ENCODE measurements around the gene TMEM151B. TPM values are rescaled to one million over a fixed set of nuclear protein-coding genes. Genes with fewer than 3 reads are reported as not detected.

The TMEM151B gene
- total RNA-seq, 2 donors from 2014 or later: 0.12 to 0.19 TPM

DNA sequence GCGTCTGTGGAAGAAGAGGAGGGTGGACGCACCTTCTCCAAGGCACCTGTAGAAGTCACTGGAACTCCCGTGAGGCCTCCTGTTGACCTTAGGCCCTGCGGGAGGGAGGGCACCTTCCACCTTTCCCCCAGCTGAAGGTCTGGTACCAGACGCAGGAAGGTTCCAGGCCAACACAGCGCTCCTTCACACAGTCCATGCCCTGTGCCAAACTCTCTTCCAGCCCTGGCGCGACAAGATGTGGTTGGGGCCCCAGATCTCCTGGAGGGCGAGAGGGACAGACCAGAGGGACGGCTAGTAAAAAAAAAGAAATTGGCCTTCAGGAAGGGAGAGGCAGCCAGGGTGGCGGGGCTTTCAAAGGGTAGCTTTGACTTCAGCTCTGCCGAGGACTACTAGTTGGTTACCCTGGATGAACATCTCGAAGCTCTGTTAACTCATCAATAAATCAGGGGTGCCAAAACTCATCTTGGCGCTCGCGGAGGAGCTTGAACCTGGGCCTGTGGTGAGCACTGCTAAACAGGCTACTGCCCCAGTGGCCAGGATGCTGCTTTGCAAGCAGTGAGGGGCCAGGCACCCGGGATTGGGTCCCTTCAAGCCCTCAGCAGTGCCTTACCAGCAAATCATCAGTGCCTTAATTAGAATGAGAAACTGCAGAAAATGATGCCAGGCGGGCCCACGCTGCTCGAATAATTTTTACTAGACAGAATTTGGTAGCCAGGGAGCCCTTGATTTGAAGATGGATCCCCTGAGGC, 28.0 kb downstream of the TMEM151B start:
- H3K27ac ChIP-seq: no peak overlapping the region
- peaks cover 32% of the 10 kb centered on the region for H3K27me3 ChIP-seq
- intact Hi-C loops (cut with DNase I): no loop called here
- H3K36me3 ChIP-seq: no peaks in the 10 kb centered on the region
- no peaks in the 10 kb centered on the region for H3K9me3 ChIP-seq
- no peak for DNase-seq
- TF ChIP-seq, protein P1, sequence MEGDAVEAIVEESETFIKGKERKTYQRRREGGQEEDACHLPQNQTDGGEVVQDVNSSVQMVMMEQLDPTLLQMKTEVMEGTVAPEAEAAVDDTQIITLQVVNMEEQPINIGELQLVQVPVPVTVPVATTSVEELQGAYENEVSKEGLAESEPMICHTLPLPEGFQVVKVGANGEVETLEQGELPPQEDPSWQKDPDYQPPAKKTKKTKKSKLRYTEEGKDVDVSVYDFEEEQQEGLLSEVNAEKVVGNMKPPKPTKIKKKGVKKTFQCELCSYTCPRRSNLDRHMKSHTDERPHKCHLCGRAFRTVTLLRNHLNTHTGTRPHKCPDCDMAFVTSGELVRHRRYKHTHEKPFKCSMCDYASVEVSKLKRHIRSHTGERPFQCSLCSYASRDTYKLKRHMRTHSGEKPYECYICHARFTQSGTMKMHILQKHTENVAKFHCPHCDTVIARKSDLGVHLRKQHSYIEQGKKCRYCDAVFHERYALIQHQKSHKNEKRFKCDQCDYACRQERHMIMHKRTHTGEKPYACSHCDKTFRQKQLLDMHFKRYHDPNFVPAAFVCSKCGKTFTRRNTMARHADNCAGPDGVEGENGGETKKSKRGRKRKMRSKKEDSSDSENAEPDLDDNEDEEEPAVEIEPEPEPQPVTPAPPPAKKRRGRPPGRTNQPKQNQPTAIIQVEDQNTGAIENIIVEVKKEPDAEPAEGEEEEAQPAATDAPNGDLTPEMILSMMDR (IDR thresholded peaks at IDR 0.05): no peak
- peaks cover 11% of the 10 kb centered on the region for H3K4me1 ChIP-seq
- no peak overlapping the region for H3K9ac ChIP-seq (ENCODE audit: low read depth in 2 of 2, low read length in 2 of 2)
- H3K4me3 ChIP-seq: no peak overlapping the region

DNA sequence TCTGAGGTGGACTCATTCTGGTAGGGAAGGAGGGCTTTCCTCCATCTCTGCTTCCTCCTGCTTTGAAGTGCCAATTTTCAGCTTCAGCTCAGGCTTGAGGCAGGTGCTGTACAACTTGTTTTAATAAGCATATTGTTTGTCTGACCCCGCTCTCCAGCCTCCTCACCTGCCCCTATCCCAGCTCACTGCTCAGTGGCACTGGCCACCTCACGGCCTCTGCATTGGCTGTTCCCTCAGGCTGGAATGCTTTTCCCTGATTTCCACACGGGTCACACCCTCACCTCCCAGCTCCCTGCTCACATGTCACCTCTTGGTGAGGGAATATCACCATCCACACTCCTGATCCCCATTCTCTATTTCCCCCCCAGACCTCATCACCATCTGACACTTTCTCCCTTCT, 28.6 kb downstream of the TMEM151B start:
- Histone ChIP-seq H3K36me3 (no peaks in the 10 kb centered on the region), H3K4me1 (peaks cover 11% of the 10 kb centered on the region), H3K9ac (ENCODE audit: low read depth in 2 of 2, low read length in 2 of 2) (no peak overlapping the region), H3K27me3 (peaks cover 32% of the 10 kb centered on the region), H3K9me3 (no peaks in the 10 kb centered on the region), H3K4me3 (no peak overlapping the region), H3K27ac (no peak overlapping the region)
- no peak for DNase-seq
- intact Hi-C loops (cut with DNase I): no loop called here
- TF ChIP-seq, protein P1 (IDR thresholded peaks at IDR 0.05): no peak

DNA sequence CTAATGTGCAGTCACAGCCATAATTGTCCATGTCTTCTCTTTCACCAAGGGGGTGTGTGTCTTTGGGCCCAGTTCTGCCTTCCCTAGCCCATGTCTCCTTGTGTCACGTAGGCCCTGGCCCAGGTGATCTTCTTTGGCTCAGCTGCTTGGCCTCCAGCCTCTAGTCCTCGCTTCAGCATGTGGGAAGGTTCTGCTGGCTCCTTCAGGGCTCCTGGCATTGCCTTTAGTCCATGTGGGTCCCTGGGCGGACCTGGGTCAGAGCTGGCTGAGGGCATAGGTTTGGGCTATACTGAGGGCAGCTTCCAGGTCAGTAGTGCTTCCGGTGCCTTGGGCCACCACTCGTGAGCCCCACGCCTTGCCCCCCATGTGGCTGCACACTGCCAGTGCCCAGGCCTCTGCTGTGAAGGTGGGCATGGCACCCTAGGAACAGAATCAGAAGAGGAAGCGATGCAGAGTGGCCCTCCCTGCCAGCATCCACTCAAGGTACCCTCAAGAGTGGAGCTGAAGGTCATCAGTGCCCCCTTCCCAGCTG, 30.1 kb downstream of the TMEM151B start:
- TF ChIP-seq, protein P1 (IDR thresholded peaks at IDR 0.05): no peak
- Histone ChIP-seq H3K27me3 (peaks cover 30% of the 10 kb centered on the region), H3K4me3 (no peak overlapping the region), H3K9me3 (no peaks in the 10 kb centered on the region), H3K9ac (ENCODE audit: low read depth in 2 of 2, low read length in 2 of 2) (no peak overlapping the region), H3K36me3 (no peaks in the 10 kb centered on the region), H3K27ac (no peak overlapping the region), H3K4me1 (peaks cover 11% of the 10 kb centered on the region)
- intact Hi-C loops (cut with DNase I): no loop called here
- no peak for DNase-seq

DNA sequence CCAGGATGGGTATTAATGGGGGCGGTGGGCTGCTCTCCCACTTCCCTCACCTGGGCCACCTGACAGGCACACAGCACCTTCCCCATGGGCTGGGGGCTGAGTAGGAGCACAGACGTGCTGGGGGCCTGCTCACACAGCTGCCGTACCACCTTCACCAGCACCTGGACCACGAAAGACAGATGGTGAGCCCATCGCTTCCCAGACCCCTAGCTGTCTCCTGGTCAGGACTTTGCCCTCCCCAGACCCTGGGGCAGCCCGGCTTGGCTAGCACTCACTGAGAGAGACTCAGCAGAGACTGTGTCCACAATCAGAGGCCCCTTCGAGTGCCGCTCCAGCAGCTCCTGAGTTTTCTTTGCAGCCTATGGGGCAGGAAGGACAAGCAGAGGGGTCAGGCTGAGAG, 30.9 kb downstream of the TMEM151B start:
- H3K4me1 ChIP-seq: peaks cover 11% of the 10 kb centered on the region
- intact Hi-C loops (cut with DNase I): no loop called here
- H3K4me3 ChIP-seq: no peak overlapping the region
- no peak for DNase-seq
- TF ChIP-seq, protein P1 (IDR thresholded peaks at IDR 0.05): no peak
- no peaks in the 10 kb centered on the region for H3K36me3 ChIP-seq
- H3K9me3 ChIP-seq: no peaks in the 10 kb centered on the region
- no peak overlapping the region for H3K9ac ChIP-seq (ENCODE audit: low read depth in 2 of 2, low read length in 2 of 2)
- no peak overlapping the region for H3K27ac ChIP-seq
- peaks cover 22% of the 10 kb centered on the region for H3K27me3 ChIP-seq

DNA sequence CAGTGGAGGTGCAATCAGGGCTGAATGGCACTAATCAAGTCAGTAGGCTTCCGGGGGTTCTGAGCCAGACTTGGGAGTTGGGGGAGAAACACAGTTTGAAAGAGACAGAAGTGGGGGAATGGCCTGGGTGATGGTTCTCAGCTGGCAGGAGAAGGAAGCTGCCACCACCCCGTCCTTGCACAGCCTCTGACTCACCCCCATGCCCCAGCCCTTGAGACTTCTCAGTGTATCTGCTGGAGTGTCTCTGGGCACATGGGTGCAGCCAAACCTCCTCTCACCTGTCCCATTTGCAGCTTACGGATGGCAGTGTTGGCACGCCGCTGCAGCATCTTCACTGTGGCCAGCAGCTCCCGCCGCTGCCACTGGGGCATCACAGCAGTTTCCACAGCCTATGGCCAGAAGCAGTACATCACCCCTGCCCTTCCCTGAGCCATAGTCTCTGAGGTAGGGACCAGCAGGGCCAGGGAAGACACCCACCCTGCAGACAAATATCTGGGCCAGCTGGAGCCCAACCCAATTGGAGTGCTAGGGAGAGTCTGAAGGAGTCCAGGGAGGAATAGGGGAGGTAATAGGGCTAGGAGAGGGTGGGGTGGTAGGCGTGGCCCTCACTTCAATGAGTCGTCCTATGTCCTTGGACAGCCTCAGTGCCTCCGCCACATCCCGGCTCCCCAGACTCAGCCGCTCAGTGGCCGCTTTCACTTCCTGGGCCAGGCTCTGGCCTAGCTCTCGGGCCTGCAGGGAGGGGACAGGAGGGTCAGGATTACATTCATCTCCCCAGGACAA, 31.7 kb downstream of the TMEM151B start:
- Histone ChIP-seq H3K9me3 (no peaks in the 10 kb centered on the region), H3K4me3 (no peak overlapping the region), H3K9ac (ENCODE audit: low read depth in 2 of 2, low read length in 2 of 2) (no peak overlapping the region), H3K4me1 (peaks cover 10% of the 10 kb centered on the region), H3K27ac (no peak overlapping the region), H3K27me3 (peaks cover 13% of the 10 kb centered on the region), H3K36me3 (no peaks in the 10 kb centered on the region)
- TF ChIP-seq, protein P1 (IDR thresholded peaks at IDR 0.05): no peak
- no peak for DNase-seq
- intact Hi-C loops (cut with DNase I): no loop called here

All from colonic mucosa (tissue), 4 donors.